Vagina (tissue), 2 donors: Measurements from ENCODE around the gene ISYNA1. TPM values are rescaled to one million over a fixed set of nuclear protein-coding genes. Genes with fewer than 3 reads are reported as not detected.

Experiments
- DNase-seq, 2 donors: peaks; one replicate each; pipeline ENCODE4 v3.0.0-alpha.2; 2017; ENCODE audit errors: extremely low spot score in 2 of 2
- H3K27ac ChIP-seq: fragments of 200-600 bp; sonication (generic); one replicate; pipeline ENCODE4 v1.5.1; 2019
- H3K27me3 ChIP-seq: fragments of 200-600 bp; sonication (generic); one replicate; pipeline ENCODE4 v1.5.1; 2019
- H3K36me3 ChIP-seq, 2 donors: fragments of 200-600 bp; sonication (generic); one replicate each; pipeline ENCODE4 v1.5.1; 2017 to 2019
- H3K4me1 ChIP-seq: fragments of 200-600 bp; sonication (generic); one replicate; pipeline ENCODE4 v1.5.1; 2019
- H3K4me3 ChIP-seq, 2 donors: fragments of 200-600 bp; sonication (generic); 1 replicate in 1 of 2; 2 replicates in 1 of 2; pipeline ENCODE4 v1.5.1; 2016 to 2019
- H3K9me3 ChIP-seq: fragments of 200-600 bp; sonication (generic); one replicate; pipeline ENCODE4 v1.5.1; 2019
- CTCF ChIP-seq, 3 experiments: fragments of 450-650 bp in 2 of 3; fragments of 200-600 bp in 1 of 3; sonication (generic) in 1 of 3; IDR thresholded peaks; one replicate each; pipeline ENCODE4 v1.5.1; 2017 to 2019; ENCODE audit warnings: antibody characterized with exemption in 3 of 3, mild to moderate bottlenecking in 2 of 3, moderate library complexity in 2 of 3
- POLR2A ChIP-seq, 2 donors: fragments of 450-650 bp; IDR thresholded peaks; one replicate each; pipeline ENCODE4 v1.6.1; 2017; ENCODE audit warnings: antibody characterized with exemption in 2 of 2, mild to moderate bottlenecking in 2 of 2, moderate library complexity in 2 of 2
- POLR2AphosphoS5 ChIP-seq, 2 donors: sonication (generic); formaldehyde crosslinking; IDR thresholded peaks; one replicate each; pipeline ENCODE4 v1.9.0; 2017; ENCODE audit warnings: antibody characterized with exemption in 2 of 2, mild to moderate bottlenecking in 2 of 2, low read depth in 1 of 2; ENCODE audit not compliant: insufficient read depth in 1 of 2
- intact Hi-C: fragments of 100-400 bp; cut with DNase I; formaldehyde crosslinking; loops from one replicate; pipeline ENCODE4 v1.15.1; 2023
- total RNA-seq: library from RNA; depleted of rRNA; stranded (reverse); fragments of >200 nt; gene quantifications from one replicate; pipeline ENCODE4 v1.2.3, GENCODE V29; 2016

The ISYNA1 gene
- total RNA-seq, 1 donor from 2014 or later: 57.5 TPM

- intact Hi-C loops: no loop called here
- no peaks in the 10 kb centered on the region for H3K36me3 ChIP-seq
- peaks cover 74% of the 10 kb centered on the region for H3K4me1 ChIP-seq
- DNase-seq: no peak
- H3K9me3 ChIP-seq: no peaks in the 10 kb centered on the region
- H3K27ac ChIP-seq: peak overlapping the region; percentile 74
- TF ChIP-seq POLR2AphosphoS5 (IDR thresholded peaks at IDR 0.05; ENCODE audit: insufficient read depth in 1 of 2, low read depth in 1 of 2) (no peak), CTCF (IDR thresholded peaks at IDR 0.05) (no peak), POLR2A (IDR thresholded peaks at IDR 0.05) (no peak)
- H3K27me3 ChIP-seq: no peaks in the 10 kb centered on the region
- H3K4me3 ChIP-seq: peak overlapping the region; percentile 48 to 56
These were observed 4.1 kb downstream of the ISYNA1 start for GRCh38 chr19:18433735-18434398.

- Histone ChIP-seq H3K36me3 (no peaks in the 10 kb centered on the region), H3K4me1 (peaks cover 74% of the 10 kb centered on the region), H3K9me3 (no peaks in the 10 kb centered on the region), H3K4me3 (peak overlapping the region; percentile 48 to 56), H3K27me3 (no peaks in the 10 kb centered on the region), H3K27ac (peak overlapping the region; percentile 74)
- TF ChIP-seq POLR2AphosphoS5 (IDR thresholded peaks at IDR 0.05; ENCODE audit: insufficient read depth in 1 of 2, low read depth in 1 of 2) (peak in 1 of 2 donors; percentile 62), CTCF (IDR thresholded peaks at IDR 0.05) (no peak), POLR2A (IDR thresholded peaks at IDR 0.05) (no peak)
- intact Hi-C loops: no loop called here
- no peak for DNase-seq
These were observed 4.8 kb downstream of the ISYNA1 start for GRCh38 chr19:18433015-18433691.

- intact Hi-C loops: no loop called here
- H3K4me1 ChIP-seq: peaks cover 73% of the 10 kb centered on the region
- no peaks in the 10 kb centered on the region for H3K9me3 ChIP-seq
- H3K27me3 ChIP-seq: no peaks in the 10 kb centered on the region
- TF ChIP-seq CTCF (IDR thresholded peaks at IDR 0.05): no peak
- no peak for TF ChIP-seq POLR2A (IDR thresholded peaks at IDR 0.05)
- TF ChIP-seq POLR2AphosphoS5 (IDR thresholded peaks at IDR 0.05; ENCODE audit: insufficient read depth in 1 of 2, low read depth in 1 of 2): no peak
- no peak for DNase-seq
- peak overlapping the region; percentile 48 to 56 for H3K4me3 ChIP-seq
- no peaks in the 10 kb centered on the region for H3K36me3 ChIP-seq
- peak overlapping the region; percentile 74 for H3K27ac ChIP-seq
These were observed 5.5 kb downstream of the ISYNA1 start for GRCh38 chr19:18432275-18433014.

GRCh38 chr19:18431351-18432197 is 6.4 kb downstream of the ISYNA1 start:
- no peak for DNase-seq
- no peak for TF ChIP-seq POLR2A (IDR thresholded peaks at IDR 0.05)
- no peak for TF ChIP-seq CTCF (IDR thresholded peaks at IDR 0.05)
- no peak for TF ChIP-seq POLR2AphosphoS5 (IDR thresholded peaks at IDR 0.05; ENCODE audit: insufficient read depth in 1 of 2, low read depth in 1 of 2)
- Histone ChIP-seq H3K4me1 (peaks cover 73% of the 10 kb centered on the region), H3K27me3 (no peaks in the 10 kb centered on the region), H3K27ac (no peak overlapping the region), H3K36me3 (no peaks in the 10 kb centered on the region), H3K4me3 (no peak overlapping the region), H3K9me3 (no peaks in the 10 kb centered on the region)
- intact Hi-C loops: no loop called here
